ENCODE measurements around the gene AKR1C4. TPM values are rescaled to one million over a fixed set of nuclear protein-coding genes. Genes with fewer than 3 reads are reported as not detected.
"Not testable (repeated sequence)": the region's sequence is repeated elsewhere in the genome, so short reads cannot be mapped to it uniquely, and the experiment has no call there.

The AKR1C4 gene
- total and polyA plus RNA-seq, 5 experiments from 2014 or later = not detected

DNA sequence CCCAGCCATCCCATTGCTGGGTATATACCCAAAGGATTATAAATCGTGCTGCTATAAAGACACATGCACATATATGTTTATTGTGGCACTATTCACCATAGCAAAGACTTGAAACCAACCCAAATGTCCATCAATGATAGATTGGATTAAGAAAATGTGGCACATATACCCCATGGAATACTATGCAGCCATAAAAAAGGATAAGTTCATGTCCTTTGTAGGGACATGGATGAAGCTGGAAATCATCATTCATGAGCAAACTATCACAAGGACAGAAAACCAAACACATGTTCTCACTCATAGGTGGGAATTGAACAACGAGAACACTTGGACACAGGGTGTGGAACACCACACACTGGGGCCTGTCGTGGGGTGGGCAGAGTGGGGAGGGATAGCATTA lies 61.1 kb downstream of the AKR1C4 start:
- POLR2A ChIA-PET, H3K4me1 Mint-ChIP-seq, DNase-seq, H3K27me3 Mint-ChIP-seq, H3K27ac Mint-ChIP-seq, H3K4me3 Mint-ChIP-seq, H3K36me3 Mint-ChIP-seq, ATAC-seq: not testable (repeated sequence)
- peaks cover 0 to 13% (median 2%) of the 10 kb centered on the region in 9 donors for H3K9me3 Mint-ChIP-seq

DNA sequence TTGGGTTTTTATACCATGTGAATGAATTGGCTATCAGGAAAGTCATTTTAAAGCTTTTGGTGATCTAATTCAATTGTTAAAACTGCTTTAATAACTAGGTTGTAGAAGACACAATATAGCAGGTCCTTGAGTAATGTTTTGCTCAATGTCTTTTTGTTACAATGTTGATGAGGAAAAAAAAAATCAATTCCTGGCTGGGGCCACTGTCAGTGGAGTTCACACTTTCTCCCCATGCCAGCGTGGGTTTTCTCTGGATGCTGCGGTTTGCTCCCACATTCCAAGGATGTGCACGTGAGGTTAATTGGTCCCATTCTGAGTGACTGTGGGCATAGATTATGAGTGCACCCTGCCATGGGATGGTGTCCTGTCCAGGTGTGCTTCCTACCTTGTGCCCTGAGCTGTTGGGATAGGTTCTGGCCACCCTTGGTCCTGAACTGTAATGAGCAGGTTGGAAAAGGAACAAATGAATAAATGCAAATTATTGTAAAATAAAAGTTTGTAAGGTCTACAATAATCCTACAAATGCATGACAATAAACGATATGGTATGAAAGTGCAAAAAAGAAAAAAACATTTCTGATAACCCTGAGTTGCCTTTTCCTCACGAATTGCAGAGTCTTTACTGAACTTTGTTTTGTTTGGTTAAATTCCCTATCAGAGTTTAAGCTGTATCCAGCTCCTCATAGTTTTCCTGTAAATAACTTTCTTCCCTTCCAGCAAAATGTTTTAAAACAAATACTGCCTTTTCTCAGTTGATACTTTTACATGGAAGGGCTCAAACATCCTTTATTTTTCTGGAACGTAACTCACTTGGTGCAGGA lies 62.7 kb downstream of the AKR1C4 start:
- H3K27ac Mint-ChIP-seq = no peak overlapping the region
- POLR2A ChIA-PET = no interaction called here
- H3K9me3 Mint-ChIP-seq = peaks cover 0 to 17% (median 7%) of the 10 kb centered on the region in 9 donors
- ATAC-seq (no peak), DNase-seq (no peak)
- peaks cover 0 to 4% (median 0%) of the 10 kb centered on the region in 5 donors for H3K27me3 Mint-ChIP-seq
- no peaks in the 10 kb centered on the region for H3K4me1 Mint-ChIP-seq
- peaks cover 0 to 6% (median 2%) of the 10 kb centered on the region in 3 donors for H3K36me3 Mint-ChIP-seq
- H3K4me3 Mint-ChIP-seq = no peak overlapping the region

DNA sequence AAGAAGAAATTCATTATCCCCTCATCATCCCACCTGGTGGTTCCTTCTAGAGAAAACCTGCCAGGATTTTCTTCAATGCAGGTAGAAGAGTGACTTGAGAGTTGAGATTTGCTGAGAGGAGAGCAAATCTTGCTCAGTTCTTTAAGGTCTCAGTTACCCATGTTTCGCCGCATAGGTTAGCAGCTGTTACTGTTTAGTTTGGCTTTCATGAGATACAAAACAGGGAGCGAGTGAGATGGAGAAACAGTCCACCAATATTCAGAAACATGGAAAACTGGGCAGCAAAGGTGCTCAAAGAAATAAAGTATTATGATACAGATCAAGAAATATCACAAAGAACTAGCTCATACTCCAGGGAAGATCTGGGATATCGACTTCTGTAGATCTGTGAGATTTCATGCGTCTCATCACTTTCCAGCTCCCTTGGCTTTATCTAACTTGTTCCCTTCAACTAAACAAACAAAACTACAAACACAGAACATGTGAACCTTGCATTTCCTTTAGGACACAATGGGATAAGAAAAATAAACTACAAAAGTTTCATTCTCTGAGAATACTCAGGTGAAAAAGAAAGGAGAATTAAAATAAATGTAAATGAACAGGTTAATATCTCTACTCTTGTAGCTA lies 63.4 kb downstream of the AKR1C4 start:
- no peak overlapping the region for H3K4me3 Mint-ChIP-seq
- POLR2A ChIA-PET = no interaction called here
- peaks cover 0 to 4% (median 0%) of the 10 kb centered on the region in 5 donors for H3K27me3 Mint-ChIP-seq

DNA sequence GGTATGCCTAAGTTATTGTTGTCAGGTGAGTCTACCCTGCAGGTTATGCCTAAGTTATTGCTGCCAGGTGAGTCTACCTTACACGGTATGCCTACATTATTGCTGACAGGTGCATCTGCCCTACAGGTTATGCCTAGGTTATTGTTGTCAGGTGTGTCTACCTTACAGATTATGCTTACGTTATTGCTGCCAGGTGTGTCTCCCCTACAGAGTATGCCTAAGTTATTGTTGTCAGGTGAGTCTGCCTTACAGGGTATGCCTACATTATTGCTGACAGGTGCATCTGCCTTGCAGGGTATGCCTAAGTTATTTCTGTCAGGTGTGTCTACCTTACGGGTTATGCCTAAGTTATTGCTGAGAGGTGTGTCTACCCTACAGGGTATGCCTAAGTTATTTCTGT lies 64.2 kb downstream of the AKR1C4 start:
- H3K4me1 Mint-ChIP-seq = no peaks in the 10 kb centered on the region
- H3K36me3 Mint-ChIP-seq = peaks cover 0 to 11% (median 7%) of the 10 kb centered on the region in 3 donors
- ATAC-seq = no peak
- peaks cover 0 to 6% (median 0%) of the 10 kb centered on the region in 5 donors for H3K27me3 Mint-ChIP-seq
- POLR2A ChIA-PET = no interaction called here
- H3K4me3 Mint-ChIP-seq = no peak overlapping the region
- no peak for DNase-seq
- H3K9me3 Mint-ChIP-seq = peaks cover 0 to 27% (median 10%) of the 10 kb centered on the region in 9 donors
- H3K27ac Mint-ChIP-seq = peak overlapping the region in 1 of 10 donors; percentile 59

More for the DNA sequence above, 63.4 kb downstream of the AKR1C4 start:
- Mint-ChIP-seq H3K27ac (no peak overlapping the region), H3K36me3 (peaks cover 0 to 7% (median 6%) of the 10 kb centered on the region in 3 donors), H3K9me3 (peaks cover 0 to 21% (median 10%) of the 10 kb centered on the region in 9 donors), H3K4me1 (no peaks in the 10 kb centered on the region)
- DNase-seq = no peak
- ATAC-seq = no peak

DNA sequence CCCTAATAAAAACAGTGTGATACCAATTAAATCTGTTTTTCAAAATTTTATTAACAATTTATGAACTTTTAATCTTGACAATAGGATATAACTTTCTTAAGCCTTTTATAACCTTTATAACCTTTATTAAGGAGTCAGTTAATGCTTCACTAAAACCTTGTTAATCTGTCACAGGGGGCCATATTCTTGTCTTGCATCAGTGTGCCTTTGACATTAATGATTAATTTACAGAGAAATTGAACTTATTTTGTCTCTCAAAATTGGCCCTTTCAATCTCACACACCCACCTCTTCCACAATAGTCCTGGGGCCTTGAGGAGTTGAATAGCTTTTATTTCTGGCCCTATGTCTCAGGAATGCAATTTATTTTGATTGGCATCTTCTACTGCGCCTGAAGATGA lies 68.5 kb downstream of the AKR1C4 start:
- ATAC-seq (no peak), DNase-seq (no peak)
- Mint-ChIP-seq H3K27me3 (peaks cover 0 to 6% (median 0%) of the 10 kb centered on the region in 5 donors), H3K36me3 (peaks cover 0 to 14% (median 11%) of the 10 kb centered on the region in 3 donors), H3K9me3 (peaks cover 0 to 41% (median 15%) of the 10 kb centered on the region in 9 donors), H3K27ac (no peak overlapping the region), H3K4me3 (no peak overlapping the region), H3K4me1 (no peaks in the 10 kb centered on the region)
- POLR2A ChIA-PET = no interaction called here

DNA sequence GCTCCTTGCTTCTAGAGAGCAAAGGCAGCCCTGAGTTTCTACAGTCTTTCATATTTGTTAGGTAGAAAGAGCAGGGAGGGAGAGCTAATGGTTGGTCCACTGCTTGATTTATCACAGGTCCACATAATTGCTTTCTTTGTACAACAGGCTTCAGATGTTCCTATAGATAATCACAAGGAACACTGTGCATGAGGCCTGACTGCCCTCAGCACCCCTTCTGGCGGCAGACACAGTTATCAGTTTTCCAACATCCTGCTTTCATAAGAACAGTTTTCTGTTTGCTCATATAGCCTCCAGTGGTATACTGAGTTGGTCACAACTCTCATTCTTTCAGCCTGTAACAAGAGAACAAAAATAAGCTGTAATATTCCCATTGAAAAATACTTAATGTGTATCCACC lies 69.7 kb downstream of the AKR1C4 start:
- H3K4me3 Mint-ChIP-seq = no peak overlapping the region
- H3K4me1 Mint-ChIP-seq = no peaks in the 10 kb centered on the region
- H3K27me3 Mint-ChIP-seq = peaks cover 0 to 6% (median 0%) of the 10 kb centered on the region in 5 donors
- peaks cover 0 to 14% (median 11%) of the 10 kb centered on the region in 3 donors for H3K36me3 Mint-ChIP-seq
- DNase-seq = no peak
- no peak for ATAC-seq
- no peak overlapping the region for H3K27ac Mint-ChIP-seq
- POLR2A ChIA-PET = no interaction called here
- H3K9me3 Mint-ChIP-seq = peaks cover 0 to 41% (median 13%) of the 10 kb centered on the region in 9 donors

DNA sequence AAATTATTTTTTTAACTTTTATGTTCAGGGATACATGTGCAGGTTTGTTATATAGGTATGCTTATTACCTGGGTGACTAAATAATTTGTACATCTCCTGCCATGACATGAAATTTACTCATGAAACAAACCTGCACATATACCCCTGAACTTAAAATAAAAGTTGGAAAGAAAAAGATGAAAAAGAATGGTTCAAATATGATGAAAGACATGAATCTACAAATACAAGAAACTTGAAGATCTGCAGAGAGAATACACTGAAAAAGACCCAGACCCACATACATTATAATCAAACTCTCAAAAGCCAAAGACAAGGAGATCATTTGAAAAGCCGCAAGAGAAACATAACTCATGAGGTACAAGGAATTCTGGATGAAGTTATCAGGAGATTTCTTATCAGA lies 70.2 kb downstream of the AKR1C4 start:
- DNase-seq (no peak), ATAC-seq (no peak)
- no peak overlapping the region for H3K4me3 Mint-ChIP-seq
- POLR2A ChIA-PET = no interaction called here
- H3K4me1 Mint-ChIP-seq = no peaks in the 10 kb centered on the region
- peaks cover 0 to 14% (median 11%) of the 10 kb centered on the region in 3 donors for H3K36me3 Mint-ChIP-seq
- H3K27me3 Mint-ChIP-seq = peaks cover 0 to 6% (median 0%) of the 10 kb centered on the region in 5 donors
- peaks cover 0 to 41% (median 12%) of the 10 kb centered on the region in 9 donors for H3K9me3 Mint-ChIP-seq
- no peak overlapping the region for H3K27ac Mint-ChIP-seq

DNA sequence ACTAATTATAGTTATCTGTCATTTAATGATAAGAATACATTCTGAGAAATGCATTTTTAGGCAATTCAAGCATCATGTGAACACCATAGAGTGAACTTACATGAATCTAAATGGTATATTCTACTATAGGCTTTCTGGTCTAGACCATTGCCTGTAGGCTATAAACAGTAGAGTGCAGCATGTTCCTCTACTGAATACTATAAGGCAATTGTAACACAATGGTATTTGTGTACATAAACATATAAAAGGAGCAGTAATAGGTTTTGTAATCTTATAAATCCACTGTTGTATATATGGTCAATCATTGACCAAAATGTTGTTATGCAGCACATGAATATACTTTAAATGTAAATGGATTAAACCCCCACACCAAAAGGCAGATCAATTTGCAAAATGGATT lies 71.6 kb downstream of the AKR1C4 start:
- POLR2A ChIA-PET = no interaction called here
- Mint-ChIP-seq H3K4me1 (peaks cover 0 to 5% (median 0%) of the 10 kb centered on the region in 4 donors), H3K36me3 (peaks cover 0 to 11% (median 11%) of the 10 kb centered on the region in 3 donors), H3K4me3 (no peak overlapping the region), H3K27ac (no peak overlapping the region), H3K9me3 (peaks cover 0 to 35% (median 12%) of the 10 kb centered on the region in 9 donors), H3K27me3 (peaks cover 0 to 3% (median 0%) of the 10 kb centered on the region in 5 donors)
- DNase-seq (no peak), ATAC-seq (no peak)

Other genes with a start within 250 kb of the AKR1C4 start
- gene AKR1C1, start 233.4 kb upstream of the AKR1C4 start, total RNA-seq = 1 to 10 TPM; 3.0 to 3.4 TPM
- gene AKR1C1, start 233.4 kb upstream of the AKR1C4 start, polyA plus RNA-seq = under 1 TPM in 1 of 3 donors, not detected in 2; 0.14 TPM
- gene AKR1C2, start 193.0 kb upstream of the AKR1C4 start, total RNA-seq = not detected
- not detected for gene AKR1C2, start 193.0 kb upstream of the AKR1C4 start, polyA plus RNA-seq
- gene AKR1C3, start 102.4 kb upstream of the AKR1C4 start, total RNA-seq = 10 to 100 TPM; 14.6 to 14.7 TPM
- 1 to 10 TPM in 1 of 3 donors, under 1 TPM in 2; 0.67 to 5.9 (median 0.91) TPM for gene AKR1C3, start 102.4 kb upstream of the AKR1C4 start, polyA plus RNA-seq
- gene AKR1C8, start 11.7 kb upstream of the AKR1C4 start, total RNA-seq = 1 to 10 TPM; 1.1 to 1.3 TPM
- gene AKR1C8, start 11.7 kb upstream of the AKR1C4 start, polyA plus RNA-seq = not detected
- not detected for gene UCN3, start 168.1 kb downstream of the AKR1C4 start, total RNA-seq
- not detected for gene UCN3, start 168.1 kb downstream of the AKR1C4 start, polyA plus RNA-seq
- gene TUBAL3, start 208.0 kb downstream of the AKR1C4 start, total RNA-seq = not detected
- not detected for gene TUBAL3, start 208.0 kb downstream of the AKR1C4 start, polyA plus RNA-seq
- 10 to 100 TPM; 26.9 to 30.4 TPM for gene NET1, start 215.7 kb downstream of the AKR1C4 start, total RNA-seq
- 10 to 100 TPM; 12.6 to 19.4 (median 13.0) TPM for gene NET1, start 215.7 kb downstream of the AKR1C4 start, polyA plus RNA-seq